ENCODE data around the gene POPDC2.

DNA sequence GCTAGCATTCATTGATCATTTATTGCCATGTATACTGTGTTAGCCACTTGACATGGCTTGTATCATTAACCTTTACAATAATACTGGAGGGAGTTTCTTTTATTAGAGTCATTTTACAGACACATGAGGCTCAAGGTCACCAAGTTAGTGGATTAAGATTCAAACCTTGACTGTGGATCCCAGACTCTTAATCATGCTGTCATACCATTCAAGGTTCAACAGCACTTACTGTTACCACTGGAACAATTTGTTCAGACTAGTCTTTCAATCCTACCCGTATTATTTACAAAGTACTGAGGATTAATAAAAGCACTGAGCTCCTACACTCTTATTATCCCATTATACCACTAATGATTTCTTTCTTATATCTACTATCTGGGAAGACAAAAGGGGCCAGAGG, 15.6 kb upstream of the POPDC2 start:
- TF ChIP-seq POLR2AphosphoS5 (IDR thresholded peaks at IDR 0.05; ENCODE audit: borderline replicate concordance, low read depth, low read length) (no peak), EZH2 (IDR thresholded peaks at IDR 0.05) (no peak)

Measured in SK-N-MC (cell line).